ENCODE measurements around the gene CD14. TPM values are rescaled to one million over a fixed set of nuclear protein-coding genes. Genes with fewer than 3 reads are reported as not detected.
"Not testable (repeated sequence)": the region's sequence is repeated elsewhere in the genome, so short reads cannot be mapped to it uniquely, and the experiment has no call there.

The CD14 gene
- total RNA-seq, 1 donor from 2014 or later, result 0.16 TPM

- H4K20me1 ChIP-seq (ENCODE audit: insufficient read depth, low read length), result peaks cover 6% of the 10 kb centered on the region
- H3K4me1 ChIP-seq (ENCODE audit: insufficient read depth, low read length), result peaks cover 12% of the 10 kb centered on the region
- no peaks in the 10 kb centered on the region for H3K27me3 ChIP-seq (ENCODE audit: insufficient read depth, low read length)
- Mint-ChIP-seq H3K27me3 (ENCODE audit: low read depth, unreplicated experiment) (no peaks in the 10 kb centered on the region), H3K9me3 (ENCODE audit: unreplicated experiment) (no peaks in the 10 kb centered on the region), H3K36me3 (ENCODE audit: low read depth, unreplicated experiment) (peaks cover 11% of the 10 kb centered on the region), H3K4me3 (ENCODE audit: unreplicated experiment) (no peak overlapping the region), H3K27ac (ENCODE audit: unreplicated experiment) (no peak overlapping the region), H3K4me1 (ENCODE audit: low read depth, unreplicated experiment) (peaks cover 9% of the 10 kb centered on the region)
- FAIRE-seq (no peak), DNase-seq (ENCODE audit: low read depth) (no peak)
- no peak overlapping the region for H3K4me2 ChIP-seq (ENCODE audit: low read length)
- no peak overlapping the region for H3K27ac ChIP-seq (ENCODE audit: low read depth, low read length)
- TF ChIP-seq EZH2 (IDR thresholded peaks at IDR 0.05; ENCODE audit: insufficient read depth, low read length), result no peak
- TF ChIP-seq, protein P1, sequence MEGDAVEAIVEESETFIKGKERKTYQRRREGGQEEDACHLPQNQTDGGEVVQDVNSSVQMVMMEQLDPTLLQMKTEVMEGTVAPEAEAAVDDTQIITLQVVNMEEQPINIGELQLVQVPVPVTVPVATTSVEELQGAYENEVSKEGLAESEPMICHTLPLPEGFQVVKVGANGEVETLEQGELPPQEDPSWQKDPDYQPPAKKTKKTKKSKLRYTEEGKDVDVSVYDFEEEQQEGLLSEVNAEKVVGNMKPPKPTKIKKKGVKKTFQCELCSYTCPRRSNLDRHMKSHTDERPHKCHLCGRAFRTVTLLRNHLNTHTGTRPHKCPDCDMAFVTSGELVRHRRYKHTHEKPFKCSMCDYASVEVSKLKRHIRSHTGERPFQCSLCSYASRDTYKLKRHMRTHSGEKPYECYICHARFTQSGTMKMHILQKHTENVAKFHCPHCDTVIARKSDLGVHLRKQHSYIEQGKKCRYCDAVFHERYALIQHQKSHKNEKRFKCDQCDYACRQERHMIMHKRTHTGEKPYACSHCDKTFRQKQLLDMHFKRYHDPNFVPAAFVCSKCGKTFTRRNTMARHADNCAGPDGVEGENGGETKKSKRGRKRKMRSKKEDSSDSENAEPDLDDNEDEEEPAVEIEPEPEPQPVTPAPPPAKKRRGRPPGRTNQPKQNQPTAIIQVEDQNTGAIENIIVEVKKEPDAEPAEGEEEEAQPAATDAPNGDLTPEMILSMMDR (IDR thresholded peaks at IDR 0.05; ENCODE audit: insufficient read depth, low read depth, low read length), result no peak
- H3K36me3 ChIP-seq (ENCODE audit: insufficient read depth, low read length), result peaks cover 6% of the 10 kb centered on the region
- no peaks in the 10 kb centered on the region for H3K9me3 ChIP-seq (ENCODE audit: insufficient read depth, low read depth, low read length)
- no peak overlapping the region for H3K9ac ChIP-seq (ENCODE audit: low read length)
- no peak overlapping the region for H3K4me3 ChIP-seq (ENCODE audit: insufficient read depth, low read depth, low read length)
- H3K79me2 ChIP-seq (ENCODE audit: insufficient read depth, low read length), result peaks cover 32% of the 10 kb centered on the region
- no peak overlapping the region for H2AFZ ChIP-seq (ENCODE audit: low read depth, low read length)
These were observed 8.7 kb upstream of the CD14 start for GRCh38 chr5:140641716-140642115.

GRCh38 chr5:140639148-140639981 lies 6.4 kb upstream of the CD14 start, which contains the start of gene TMCO6:
Gene TMCO6 (plus strand): TSS chr5:140639451. CDS start chr5:140639528, 77 bp downstream.
- peak within 1 kb of the TSS; percentile 85 for H2AFZ ChIP-seq (ENCODE audit: low read depth, low read length)
- H3K79me2 ChIP-seq (ENCODE audit: insufficient read depth, low read length), result peaks cover 10% of the 10 kb centered on the region
- DNase-seq (ENCODE audit: low read depth), result peak; percentile 79
- Mint-ChIP-seq H3K4me1 (ENCODE audit: low read depth, unreplicated experiment) (peaks cover 6% of the 10 kb centered on the region), H3K27ac (ENCODE audit: unreplicated experiment) (peak within 1 kb of the TSS; percentile 71), H3K9me3 (ENCODE audit: unreplicated experiment) (no peaks in the 10 kb centered on the region), H3K27me3 (ENCODE audit: low read depth, unreplicated experiment) (no peaks in the 10 kb centered on the region), H3K36me3 (ENCODE audit: low read depth, unreplicated experiment) (peaks cover 11% of the 10 kb centered on the region), H3K4me3 (ENCODE audit: unreplicated experiment) (peak within 1 kb of the TSS; percentile 88)
- H3K4me2 ChIP-seq (ENCODE audit: low read length), result peak within 1 kb of the TSS; percentile 95
- no peak for TF ChIP-seq EZH2 (IDR thresholded peaks at IDR 0.05; ENCODE audit: insufficient read depth, low read length)
- TF ChIP-seq, protein P1 (IDR thresholded peaks at IDR 0.05; ENCODE audit: insufficient read depth, low read depth, low read length), result peak; percentile 34
- no peaks in the 10 kb centered on the region for H3K27me3 ChIP-seq (ENCODE audit: insufficient read depth, low read length)
- H3K9me3 ChIP-seq (ENCODE audit: insufficient read depth, low read depth, low read length), result no peaks in the 10 kb centered on the region
- no peak for FAIRE-seq
- peak within 1 kb of the TSS; percentile 78 for H3K9ac ChIP-seq (ENCODE audit: low read length)
- peaks cover 6% of the 10 kb centered on the region for H4K20me1 ChIP-seq (ENCODE audit: insufficient read depth, low read length)
- H3K4me3 ChIP-seq (ENCODE audit: insufficient read depth, low read depth, low read length), result peak within 1 kb of the TSS; percentile 68
- H3K4me1 ChIP-seq (ENCODE audit: insufficient read depth, low read length), result peaks cover 8% of the 10 kb centered on the region
- H3K27ac ChIP-seq (ENCODE audit: low read depth, low read length), result peak within 1 kb of the TSS; percentile 44
- peaks cover 4% of the 10 kb centered on the region for H3K36me3 ChIP-seq (ENCODE audit: insufficient read depth, low read length)

DNA sequence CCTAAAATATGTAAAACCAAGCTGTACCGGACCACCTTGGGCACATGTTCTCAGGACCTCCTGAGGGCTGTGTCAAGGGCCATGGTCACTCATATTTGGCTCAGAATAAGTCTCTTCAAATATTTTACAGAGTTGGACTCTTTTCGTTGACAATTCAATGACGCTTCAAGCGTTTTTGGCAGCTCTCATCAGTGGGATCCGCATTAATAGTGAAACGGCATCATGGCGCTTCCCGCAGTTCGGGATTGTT lies 5.8 kb upstream of the CD14 start:
- Mint-ChIP-seq H3K36me3 (ENCODE audit: low read depth, unreplicated experiment) (peaks cover 11% of the 10 kb centered on the region), H3K27ac (ENCODE audit: unreplicated experiment) (peak overlapping the region; percentile 71), H3K4me3 (ENCODE audit: unreplicated experiment) (peak overlapping the region; percentile 88)
- peak overlapping the region; percentile 73 for H2AFZ ChIP-seq (ENCODE audit: low read depth, low read length)
- peak overlapping the region; percentile 12 for H3K27ac ChIP-seq (ENCODE audit: low read depth, low read length)
- peak overlapping the region; percentile 55 for H3K4me3 ChIP-seq (ENCODE audit: insufficient read depth, low read depth, low read length)
- not testable (repeated sequence) for DNase-seq (ENCODE audit: low read depth); H3K9me3 Mint-ChIP-seq (ENCODE audit: unreplicated experiment); H3K27me3 ChIP-seq (ENCODE audit: insufficient read depth, low read length); H3K4me1 ChIP-seq (ENCODE audit: insufficient read depth, low read length); H3K36me3 ChIP-seq (ENCODE audit: insufficient read depth, low read length); H4K20me1 ChIP-seq (ENCODE audit: insufficient read depth, low read length); H3K27me3 Mint-ChIP-seq (ENCODE audit: low read depth, unreplicated experiment); H3K4me1 Mint-ChIP-seq (ENCODE audit: low read depth, unreplicated experiment); H3K9me3 ChIP-seq (ENCODE audit: insufficient read depth, low read depth, low read length); FAIRE-seq
- H3K4me2 ChIP-seq (ENCODE audit: low read length), result peak overlapping the region; percentile 95
- peaks cover 10% of the 10 kb centered on the region for H3K79me2 ChIP-seq (ENCODE audit: insufficient read depth, low read length)
- peak overlapping the region; percentile 53 for H3K9ac ChIP-seq (ENCODE audit: low read length)
